Measurements from ENCODE around the gene ZNF154.
"Not testable (repeated sequence)": the region's sequence is repeated elsewhere in the genome, so short reads cannot be mapped to it uniquely, and the experiment has no call there.

ZNF154 gene

DNA sequence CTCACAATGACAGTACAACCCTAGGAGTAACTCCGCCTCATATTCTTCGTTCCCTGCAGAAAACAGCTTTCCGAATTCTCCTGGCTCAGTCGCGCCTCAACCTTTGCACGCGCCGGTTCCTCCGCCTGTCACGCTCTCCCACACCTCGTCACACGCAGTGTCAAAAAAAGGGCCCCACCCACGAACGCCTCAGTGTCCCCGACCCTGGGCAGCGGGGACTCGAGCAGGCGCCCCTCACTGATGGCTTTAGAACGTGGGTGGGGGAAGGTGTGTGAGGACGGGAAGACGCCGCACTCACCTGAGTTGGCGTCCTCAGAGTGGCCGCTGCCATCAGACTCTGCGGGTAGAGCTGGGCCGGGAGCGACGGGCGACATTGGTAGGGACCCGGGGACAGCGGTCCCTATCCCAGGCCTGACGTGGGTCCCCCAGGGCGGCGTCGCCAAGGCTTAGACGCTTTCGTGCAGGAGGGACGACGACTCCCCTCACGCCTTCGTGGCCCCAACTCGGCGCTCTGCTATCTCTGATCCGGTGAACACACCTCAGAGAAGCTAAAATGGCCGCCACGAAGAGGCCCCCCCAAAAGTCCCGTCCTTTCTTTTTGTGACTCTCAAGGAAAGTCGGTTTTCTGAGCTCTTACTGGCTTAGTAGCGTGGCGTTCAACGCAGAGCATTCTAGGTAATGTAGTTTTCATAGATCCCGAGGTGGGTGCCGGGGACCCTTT, at the start of gene ZNF154:
Gene ZNF154, minus strand, starts transcription at position 564 of the 721 bp plus-strand sequence. Its CDS starts 233 bp downstream, at position 331.
- DNase-seq = no peak

DNA sequence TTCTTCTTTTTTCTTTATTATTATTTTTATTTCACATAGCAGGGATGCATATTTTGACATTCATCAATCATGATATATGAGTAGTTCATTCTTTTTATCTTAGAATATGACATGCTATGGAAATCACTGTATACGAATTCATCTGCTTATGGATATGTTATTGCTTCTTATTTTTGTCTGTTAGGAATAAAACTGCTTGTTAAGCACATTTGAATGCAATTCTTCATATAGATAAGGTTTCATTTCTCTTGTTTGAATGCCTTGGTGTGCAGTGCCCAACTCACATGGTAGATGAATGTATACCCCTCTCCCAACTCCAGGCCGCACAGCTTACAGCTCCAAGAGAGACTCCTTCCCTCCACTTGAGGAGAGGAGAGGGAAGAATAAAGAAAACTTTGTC, 48.9 kb upstream of the ZNF154 start:
- DNase-seq = no peak

DNA sequence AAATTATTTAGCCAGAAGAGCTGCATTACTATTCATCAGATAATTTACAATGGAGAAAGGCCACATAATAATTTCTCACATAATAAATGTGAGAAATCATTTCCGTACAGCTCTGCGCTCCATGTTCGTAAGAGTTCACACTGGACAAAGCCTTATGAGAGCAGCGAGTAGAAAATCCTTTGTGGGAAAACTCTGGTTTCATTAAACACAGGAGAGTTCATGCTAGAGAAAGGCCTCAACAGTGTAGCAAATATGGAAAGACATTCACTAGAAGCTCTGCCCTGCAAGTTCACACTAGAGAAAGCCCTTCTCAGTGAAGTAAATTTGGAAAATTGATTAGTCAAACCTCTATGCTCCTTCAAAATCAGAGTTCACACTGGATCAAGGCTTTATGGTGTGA, 46.0 kb upstream of the ZNF154 start:
- no peak for DNase-seq

DNA sequence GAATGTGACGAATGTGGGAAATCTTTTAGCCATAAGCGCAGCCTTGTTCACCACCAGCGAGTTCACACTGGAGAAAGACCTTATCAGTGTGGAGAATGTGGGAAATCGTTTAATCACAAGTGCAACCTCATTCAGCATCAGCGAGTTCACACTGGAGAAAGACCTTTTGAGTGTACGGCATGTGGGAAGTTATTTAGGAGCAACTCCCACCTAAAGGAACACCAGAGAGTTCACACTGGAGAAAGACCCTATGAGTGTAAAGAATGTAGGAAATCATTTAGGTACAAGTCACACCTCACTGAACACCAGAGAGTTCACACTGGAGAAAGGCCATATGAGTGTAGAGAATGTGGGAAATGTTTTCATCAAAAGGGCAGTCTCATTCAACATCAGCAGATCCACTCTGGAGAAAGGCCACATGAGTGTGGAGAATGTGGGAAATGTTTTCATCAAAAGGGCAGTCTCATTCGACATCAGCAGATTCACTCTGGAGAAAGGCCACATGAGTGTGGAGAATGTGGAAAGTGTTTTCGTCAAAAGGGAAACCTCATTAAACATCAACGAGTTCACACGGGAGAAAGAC, 45.2 kb upstream of the ZNF154 start:
- DNase-seq = no peak

DNA sequence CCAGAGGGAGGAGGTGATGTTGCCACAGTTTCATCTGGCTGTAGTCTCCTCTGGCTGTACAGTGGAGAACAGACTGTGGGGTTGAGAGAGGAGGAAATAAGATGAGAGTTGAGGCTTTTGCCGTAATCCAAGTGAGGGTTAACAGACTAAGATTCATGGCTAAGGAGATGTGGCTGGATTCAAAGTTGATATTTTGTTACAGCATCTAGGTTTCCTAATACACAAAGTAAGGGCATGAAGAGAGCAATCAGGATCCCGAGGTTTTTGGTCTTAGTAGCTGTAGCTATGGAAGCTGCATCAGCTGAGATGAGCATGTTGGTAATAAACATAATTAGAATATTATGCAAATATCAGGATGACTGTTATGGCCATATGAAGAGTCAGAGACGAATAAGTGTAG, 39.0 kb upstream of the ZNF154 start:
- DNase-seq = no peak

DNA sequence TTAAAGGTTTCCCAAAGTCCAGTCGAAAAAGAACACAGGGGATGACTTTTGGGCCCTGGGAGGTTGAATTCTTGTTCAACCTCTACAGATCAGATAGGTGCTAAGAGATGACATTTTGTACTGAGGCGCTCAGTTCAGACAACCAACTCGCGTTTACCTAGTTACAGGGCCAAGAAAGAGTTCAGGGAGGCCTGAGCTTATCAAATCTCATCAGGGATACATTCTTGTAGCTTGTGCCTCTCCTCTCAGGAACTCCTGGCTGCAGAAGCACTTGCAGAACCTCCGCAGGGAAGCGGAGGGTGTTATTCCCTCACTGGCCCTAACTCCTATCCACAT, 38.4 kb upstream of the ZNF154 start:
- DNase-seq = no peak

DNA sequence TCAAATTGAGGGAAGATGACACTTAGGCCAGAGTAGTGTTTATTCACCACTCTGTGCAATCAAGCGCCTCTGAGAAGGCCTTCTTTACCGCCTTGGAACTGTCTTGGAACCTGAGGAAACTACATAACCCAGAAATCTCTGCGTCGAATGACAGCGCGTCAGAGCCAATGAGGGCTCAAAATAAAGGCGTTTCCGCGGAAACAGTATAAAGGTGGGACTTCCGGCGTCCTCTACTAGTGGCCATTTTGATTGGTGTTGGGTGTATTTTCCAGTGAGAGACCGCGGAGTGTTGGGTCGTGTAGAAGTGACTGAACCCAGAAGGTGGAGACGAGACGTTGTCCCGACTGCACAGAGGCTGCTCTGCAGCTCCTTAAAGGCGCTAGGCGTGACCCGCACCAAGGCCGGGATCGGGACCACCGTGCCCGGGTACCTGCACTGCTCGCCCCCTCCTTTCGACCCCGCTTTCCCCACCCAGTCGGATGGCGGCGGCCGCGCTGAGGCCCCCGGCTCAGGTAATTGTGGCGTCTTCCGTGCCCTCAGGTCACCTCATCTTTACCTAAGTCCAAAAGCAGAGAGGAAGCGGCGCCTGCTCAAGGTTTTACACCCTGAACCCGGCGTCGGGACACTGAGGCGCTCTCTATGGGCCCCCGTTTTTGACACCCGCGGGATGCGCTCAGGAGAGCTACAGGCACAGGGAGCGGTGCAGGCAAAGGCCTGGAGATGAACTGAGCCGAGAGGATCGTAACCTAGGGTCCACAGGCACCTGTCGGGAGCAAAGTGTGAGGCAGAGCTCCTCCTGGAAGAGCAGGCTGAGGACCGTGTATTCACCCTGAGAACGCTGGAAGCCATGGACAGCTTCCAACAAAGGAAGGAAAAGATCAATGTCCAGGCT, 37.8 kb upstream of the ZNF154 start, which contains the start of gene ZNF776:
Gene ZNF776, plus strand, starts transcription at position 236 of the 892 bp plus-strand sequence. Its CDS starts 244 bp downstream, at position 480.
- DNase-seq = peak; percentile 41

DNA sequence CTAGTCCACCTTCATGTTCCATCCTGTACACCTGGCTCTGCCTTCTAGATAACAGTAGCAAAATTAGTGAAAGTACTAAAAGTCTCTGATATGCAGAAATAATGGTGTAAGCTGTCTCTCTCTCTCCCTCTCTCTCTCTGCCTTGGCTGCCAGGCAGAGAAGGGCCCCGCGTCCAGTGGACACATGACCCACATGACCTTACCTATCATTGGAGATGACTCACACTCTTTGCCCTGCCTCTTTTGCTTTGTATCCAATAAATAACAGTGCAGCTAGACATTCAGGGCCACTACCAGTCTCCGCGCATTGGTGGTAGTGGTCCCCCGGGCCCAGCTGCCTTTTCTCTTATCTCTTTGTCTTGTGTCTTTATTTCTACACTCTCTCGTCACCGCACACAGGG, 29.8 kb upstream of the ZNF154 start:
- not testable (repeated sequence) for DNase-seq

DNA sequence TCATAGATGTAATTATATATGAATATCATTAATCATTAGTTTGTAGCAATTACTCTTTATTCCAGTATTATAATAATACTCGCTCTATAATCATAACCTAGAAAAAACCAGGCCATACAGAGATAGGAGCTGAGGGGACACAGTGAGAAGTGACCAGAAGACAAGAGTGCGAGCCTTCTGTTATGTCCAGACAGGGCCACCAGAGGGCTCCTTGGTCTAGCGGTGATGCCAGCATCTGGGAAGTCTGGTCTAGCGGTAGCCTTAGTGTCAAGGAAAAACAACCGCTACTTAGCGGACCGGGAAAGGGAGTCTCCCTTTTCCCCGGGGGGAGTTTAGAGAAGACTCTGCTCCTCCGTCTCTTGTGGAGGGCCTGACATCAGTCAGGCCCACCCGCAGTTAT, 29.3 kb upstream of the ZNF154 start:
- not testable (repeated sequence) for DNase-seq

DNA sequence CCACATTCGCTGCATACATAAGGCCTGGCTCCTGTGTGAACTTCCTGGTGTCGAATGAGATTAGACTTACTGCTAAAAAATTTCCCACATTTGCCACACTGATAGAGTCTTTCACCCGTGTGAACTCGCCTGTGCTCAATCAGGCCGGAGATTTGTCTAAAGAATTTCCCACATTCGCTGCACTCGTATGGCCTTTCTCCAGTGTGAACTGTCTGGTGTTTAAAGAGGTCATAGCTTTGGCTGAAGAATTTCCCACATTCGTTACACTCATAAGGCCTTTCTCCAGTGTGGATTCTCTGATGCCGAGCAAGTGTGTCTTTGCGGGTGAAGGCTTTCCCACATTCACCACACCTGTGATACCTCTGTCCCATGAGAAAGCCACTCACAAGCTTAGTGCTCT, 11.9 kb upstream of the ZNF154 start:
- no peak for DNase-seq

DNA sequence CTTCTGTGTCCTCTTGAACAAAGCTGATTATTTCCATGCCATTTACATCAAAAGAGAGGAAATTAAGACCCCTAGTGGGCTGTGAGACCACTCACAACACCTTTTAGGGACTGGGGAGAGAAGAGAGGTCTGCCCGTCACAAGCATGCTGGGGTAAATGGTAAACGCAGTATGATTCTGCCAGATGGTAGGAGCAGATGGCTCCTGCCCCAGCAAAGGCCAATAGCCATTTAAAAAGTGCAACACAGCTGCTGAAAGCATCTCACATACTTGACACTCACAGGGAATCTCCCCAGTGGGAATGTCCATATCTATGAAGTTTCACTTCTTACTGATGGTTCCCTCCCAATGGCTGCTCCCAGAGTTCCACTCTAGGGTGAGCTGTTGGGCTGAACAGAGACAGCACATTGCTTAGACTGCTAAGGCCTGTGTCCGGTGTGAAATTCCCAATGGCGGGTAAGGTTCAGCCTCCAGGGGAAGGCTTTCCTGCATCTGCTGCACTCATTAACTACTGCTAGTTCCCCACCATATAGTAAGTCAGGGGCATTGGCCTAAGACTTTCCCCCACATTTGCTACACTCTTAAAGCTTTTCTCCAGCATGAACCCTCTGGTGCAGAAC, 11.0 kb upstream of the ZNF154 start:
- DNase-seq = no peak

DNA sequence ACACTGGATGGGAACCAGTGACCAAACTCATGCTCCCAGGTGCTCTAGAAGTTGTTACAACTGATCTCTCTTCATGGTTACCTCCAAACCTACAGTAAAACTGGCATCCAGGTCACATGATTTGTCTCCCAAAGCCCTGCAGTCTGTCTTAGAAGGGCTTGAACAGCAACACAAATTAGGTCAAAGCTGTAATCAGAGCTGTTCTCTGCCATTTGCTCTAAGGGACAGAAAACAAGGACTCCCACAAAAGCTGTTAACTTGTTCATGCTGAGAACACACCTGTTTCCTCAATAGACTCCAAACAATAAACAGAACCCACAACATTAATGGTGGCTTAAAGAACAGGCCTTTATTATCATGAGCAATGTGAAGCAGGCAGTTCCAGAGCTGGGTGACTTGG, 10.4 kb upstream of the ZNF154 start:
- DNase-seq = no peak

DNA sequence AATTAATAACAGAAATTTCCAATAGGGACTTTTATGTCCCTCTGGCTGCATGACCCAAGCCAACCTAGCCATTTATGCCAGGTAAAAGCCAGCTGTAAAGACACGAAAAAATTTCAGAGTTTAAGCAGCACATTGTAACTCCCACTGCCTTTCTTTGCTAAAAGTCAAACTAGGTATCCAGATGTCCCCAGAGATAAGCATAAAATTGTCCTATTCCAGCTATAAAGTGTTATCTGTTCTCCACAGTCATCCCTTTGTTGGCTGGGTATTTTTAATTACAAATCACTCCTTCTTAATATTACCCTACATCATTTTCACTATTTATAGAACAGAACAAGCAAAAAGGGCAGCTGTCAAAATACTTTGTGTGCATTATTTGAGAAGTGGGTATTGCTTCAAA, 3.2 kb upstream of the ZNF154 start:
- DNase-seq = no peak

DNA sequence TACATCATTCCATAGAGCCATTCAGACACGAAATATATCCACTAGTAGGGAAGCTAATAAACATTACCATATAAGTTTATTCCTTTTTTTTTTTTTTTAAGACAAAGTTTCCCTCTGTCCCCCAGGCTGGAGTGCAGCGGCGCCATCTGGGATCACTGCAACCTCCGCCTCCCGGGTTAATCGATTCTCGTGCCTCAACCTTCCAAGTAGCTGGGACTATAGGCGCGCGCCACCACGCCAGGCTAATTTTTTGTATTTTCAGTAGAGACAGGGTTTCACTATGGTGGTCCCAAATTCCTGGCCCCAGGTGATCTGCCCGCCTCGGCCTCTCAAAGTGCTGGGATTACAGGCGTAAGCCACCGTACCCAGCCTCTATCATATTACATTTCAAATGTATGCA, 612 bp upstream of the ZNF154 start:
- DNase-seq = no peak

DNA sequence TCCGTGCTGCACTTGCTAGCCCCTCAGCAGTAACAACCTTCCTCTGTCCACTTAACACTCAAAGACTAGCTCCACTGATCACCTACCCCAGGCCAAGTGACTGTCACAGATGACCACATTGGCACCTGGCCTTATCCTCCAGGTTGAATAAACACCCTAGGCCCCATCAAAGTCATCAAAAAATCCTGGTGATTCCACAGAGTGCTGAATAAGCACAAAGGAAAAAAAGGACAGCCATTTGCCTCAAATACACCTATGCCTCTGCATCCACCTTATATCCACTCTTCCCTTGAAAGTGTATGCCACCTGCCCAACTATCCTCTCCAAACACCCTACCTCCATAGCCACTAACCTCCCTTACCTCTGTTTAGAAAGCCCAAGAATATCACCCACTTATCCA, 2.7 kb downstream of the ZNF154 start:
- no peak for DNase-seq

DNA sequence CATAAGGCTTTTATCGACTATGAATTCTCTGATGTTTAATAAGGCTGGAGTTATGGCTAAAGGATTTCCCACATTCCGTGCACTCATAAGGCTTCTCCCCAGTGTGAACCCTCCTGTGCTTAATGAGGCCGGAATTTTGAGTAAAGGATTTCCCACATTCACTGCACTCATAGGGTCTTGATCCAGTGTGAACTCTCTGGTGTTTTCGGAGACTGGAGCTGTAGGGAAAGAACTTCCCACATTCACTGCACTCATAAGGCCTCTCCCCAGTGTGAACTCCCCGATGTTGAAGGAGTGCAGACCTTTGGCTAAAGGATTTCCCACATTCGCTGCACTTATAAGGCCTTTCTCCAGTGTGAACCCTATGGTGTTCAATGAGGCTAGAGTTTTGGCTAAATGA, 7.4 kb downstream of the ZNF154 start:
- DNase-seq = no peak

DNA sequence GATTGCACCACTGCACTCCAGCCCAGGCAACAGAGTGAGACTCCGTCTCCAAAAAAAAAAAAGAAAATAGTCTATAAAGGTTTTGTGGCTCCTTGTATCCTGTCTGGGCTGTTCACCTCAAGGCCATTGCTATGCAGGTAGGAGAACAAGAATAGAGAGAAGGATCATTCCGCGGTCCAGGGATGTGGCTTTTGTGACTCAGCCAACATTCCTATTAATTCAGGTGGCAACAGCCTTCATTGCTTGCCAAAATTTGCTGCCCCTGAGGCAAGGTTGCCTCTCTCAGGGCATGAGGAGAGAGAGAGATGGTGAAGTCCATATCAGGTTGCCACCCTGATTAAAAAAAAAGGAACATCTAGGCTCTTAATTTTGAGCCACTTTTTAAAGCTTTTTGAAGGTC, 19.3 kb downstream of the ZNF154 start:
- no peak for DNase-seq

DNA sequence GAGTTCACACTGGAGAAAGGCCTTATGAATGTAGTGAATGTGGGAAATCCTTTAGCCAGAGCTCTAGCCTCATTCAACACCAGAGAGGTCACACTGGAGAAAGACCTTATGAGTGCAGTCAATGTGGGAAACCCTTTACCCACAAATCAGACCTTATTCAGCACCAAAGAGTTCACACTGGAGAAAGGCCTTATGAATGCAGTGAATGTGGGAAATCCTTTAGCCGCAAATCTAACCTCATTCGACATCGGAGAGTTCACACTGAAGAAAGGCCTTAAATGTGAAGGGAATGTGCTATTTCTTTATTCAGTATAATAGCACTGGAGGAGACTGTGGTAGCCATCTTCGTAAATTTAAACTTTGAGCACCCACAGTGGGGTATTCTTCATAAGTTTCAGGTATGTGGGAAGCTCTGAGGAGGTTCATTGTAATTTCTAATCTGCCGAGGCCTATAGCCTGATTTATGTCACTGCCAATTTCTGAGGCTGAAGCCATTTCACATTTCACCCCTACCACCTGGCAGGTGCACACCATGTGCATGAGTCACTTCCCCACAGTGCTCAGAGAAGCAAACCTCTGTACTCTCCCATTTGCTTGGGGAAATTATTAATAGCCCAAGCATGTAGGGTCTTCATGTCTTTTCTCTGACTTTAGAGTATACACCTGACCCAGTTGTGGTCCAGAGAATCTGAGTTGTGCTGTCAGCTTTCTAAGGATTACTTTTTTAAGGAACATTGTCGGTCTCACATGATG, 20.8 kb downstream of the ZNF154 start:
- no peak for DNase-seq

DNA sequence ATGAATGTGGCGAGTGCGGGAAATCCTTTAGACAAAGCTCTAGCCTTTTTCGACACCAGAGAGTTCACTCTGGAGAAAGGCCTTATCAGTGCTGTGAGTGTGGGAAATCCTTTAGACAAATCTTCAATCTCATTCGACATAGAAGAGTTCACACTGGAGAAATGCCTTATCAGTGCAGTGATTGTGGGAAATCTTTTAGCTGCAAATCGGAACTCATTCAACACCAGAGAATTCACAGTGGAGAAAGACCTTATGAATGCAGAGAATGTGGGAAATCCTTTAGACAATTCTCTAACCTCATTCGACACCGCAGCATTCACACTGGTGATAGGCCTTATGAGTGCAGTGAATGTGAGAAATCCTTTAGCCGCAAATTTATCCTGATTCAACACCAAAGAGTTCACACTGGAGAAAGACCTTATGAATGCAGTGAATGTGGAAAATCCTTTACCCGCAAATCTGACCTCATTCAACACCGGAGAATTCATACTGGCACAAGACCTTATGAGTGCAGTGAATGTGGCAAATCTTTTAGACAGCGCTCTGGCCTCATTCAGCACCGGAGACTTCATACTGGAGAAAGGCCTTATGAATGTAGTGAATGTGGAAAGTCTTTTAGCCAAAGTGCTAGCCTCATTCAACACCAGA, 21.5 kb downstream of the ZNF154 start:
- DNase-seq = no peak

DNA sequence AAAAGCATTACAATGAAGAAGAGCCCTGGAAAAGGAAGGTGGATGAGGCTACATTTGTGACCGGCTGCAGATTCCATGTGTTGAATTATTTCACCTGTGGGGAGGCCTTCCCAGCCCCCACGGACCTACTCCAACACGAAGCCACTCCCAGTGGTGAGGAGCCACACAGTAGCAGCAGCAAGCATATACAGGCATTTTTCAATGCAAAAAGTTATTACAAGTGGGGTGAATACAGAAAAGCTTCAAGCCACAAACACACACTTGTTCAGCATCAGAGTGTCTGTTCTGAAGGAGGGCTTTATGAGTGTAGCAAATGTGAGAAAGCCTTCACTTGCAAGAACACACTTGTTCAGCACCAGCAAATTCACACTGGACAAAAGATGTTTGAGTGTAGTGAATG, 22.3 kb downstream of the ZNF154 start:
- DNase-seq = no peak

DNA sequence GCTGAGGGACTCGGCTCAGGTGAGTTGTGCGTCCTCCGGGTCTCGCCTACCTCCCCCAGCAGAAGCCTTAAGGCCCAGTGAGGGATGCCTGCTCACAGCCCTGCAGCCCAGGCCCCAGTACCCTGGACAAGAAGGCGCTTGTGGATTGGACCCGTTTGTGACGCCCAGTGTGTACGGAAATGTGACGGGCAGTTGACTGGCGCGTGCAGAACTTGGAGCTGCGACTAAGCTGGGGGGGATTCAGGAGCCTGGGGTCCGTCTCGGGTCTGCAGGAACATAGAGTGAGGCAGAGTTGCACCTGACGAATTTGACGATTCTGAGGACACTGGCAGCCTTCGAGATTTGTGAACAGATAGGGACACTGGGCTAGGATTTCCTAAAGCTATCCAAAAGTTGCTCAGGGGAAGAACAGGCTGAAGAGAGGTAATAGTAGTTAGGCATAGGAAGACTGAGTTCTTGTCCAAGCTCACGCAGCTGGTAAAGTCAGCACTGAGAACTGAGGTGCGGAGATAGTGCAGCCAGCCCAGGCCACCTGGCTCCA, 26.7 kb downstream of the ZNF154 start:
- no peak for DNase-seq

DNA sequence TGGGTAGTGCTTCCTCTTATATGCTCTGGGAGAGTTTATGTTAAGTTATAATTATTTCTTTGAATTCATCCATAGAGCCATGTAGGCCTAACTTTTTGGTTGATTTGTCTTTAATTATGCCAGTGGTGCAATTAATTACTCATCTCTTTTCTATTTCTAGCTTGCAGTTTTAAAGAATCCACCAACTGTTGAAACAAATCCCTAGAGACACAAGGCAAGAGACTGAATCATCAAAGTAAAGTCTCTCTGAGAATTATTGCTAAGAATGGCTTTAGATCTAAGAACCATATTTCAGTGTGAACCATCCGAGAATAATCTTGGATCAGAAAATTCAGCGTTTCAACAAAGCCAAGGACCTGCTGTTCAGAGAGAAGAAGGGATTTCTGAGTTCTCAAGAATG, 33.1 kb downstream of the ZNF154 start:
- DNase-seq = no peak
